ENCODE results near the gene LDLRAD1. TPM values are rescaled to one million over a fixed set of nuclear protein-coding genes. Genes with fewer than 3 reads are reported as not detected.
"Not testable (repeated sequence)": the region's sequence is repeated elsewhere in the genome, so short reads cannot be mapped to it uniquely, and the experiment has no call there.

LDLRAD1 gene
- total RNA-seq, 3 donors from 2014 or later (not counting 1 experiment from before 2014, with no cell fraction given): not detected

DNA sequence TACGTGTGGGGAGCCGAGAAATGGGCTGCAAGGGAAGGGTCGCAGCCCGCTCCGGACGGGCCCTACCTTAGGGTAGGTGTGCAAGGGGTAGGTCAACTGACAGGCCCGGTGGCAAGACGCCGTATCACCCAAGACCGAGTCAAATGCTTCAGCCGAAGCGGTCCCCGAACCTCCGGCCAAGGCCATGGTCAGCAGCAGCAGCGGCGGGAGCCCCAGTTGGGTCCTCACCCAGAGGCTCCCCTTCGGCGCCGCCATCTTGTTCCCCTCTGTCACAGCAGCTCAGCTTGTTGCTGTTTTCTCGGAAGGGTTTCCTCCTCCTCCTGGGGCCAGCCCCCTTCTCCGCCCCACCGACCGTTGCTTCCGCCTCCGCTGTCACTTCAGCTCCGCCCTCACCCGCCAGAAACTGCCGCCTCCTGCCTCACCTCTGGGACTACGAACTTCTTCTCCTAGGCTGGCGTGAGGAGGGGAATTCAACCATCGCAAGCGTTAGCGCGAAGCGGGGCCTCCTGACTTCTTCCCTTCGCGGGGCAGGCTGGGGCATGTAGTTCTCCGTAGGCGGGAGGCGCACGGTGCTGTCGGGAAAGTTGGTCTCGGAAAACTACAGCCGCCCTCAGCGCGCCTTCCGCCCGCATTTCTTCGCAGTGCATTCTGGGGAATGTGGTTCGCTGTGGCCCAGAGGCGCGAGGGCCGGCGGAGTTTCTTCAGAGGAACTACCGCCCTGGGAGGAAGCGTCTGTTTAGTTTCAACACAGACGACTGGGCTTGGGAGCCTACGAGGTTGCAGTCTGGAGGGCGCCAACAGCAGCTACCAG lies 35.2 kb upstream of the LDLRAD1 start, which contains the start of the genes TCEANC2 and TMEM59:
Gene TCEANC2 (plus strand): TSS at position 675 of the 811 bp plus-strand sequence. CDS start 815 bp downstream, outside the sequence.
Gene TMEM59 (minus strand): TSS at position 271 of the 811 bp plus-strand sequence. CDS start 16 bp downstream, at position 255.
- Histone ChIP-seq H3K9me3 (ENCODE audit: control insufficient read depth, insufficient read depth, low read length) (no peaks in the 10 kb centered on the region), H3K27me3 (ENCODE audit: control insufficient read depth, insufficient read depth, low read length) (no peaks in the 10 kb centered on the region), H3K27ac (ENCODE audit: low read length) (peak within 1 kb of the TSS; percentile 84), H3K36me3 (ENCODE audit: control insufficient read depth, insufficient read depth, low read length) (peaks cover 4% of the 10 kb centered on the region), H3K4me3 (ENCODE audit: low read length) (peak within 1 kb of the TSS; percentile 88), H3K4me1 (ENCODE audit: control insufficient read depth, insufficient read depth, low read length) (peaks cover 33% of the 10 kb centered on the region)
- Mint-ChIP-seq H3K27ac (no peak within 1 kb of the TSS), H3K36me3 (no peaks in the 10 kb centered on the region), H3K27me3 (ENCODE audit: low read depth in 2 of 2) (no peaks in the 10 kb centered on the region), H3K4me3 (no peak within 1 kb of the TSS), H3K9me3 (no peaks in the 10 kb centered on the region), H3K4me1 (peaks cover 23 to 24% of the 10 kb centered on the region in 2 donors)
- intact Hi-C loops (cut with micrococcal nuclease): loop anchor here (1.0 to 5.0 kb wide), 6 partner anchors 108 to 754 kb away; partner anchors contain the start of genes IFT25, NDC1, PARS2 and SSBP3
- ATAC-seq: peak; percentile 88 to 96 (median 90)
- WGBS (ENCODE audit: insufficient coverage): 0% methylated on average over 59 of the region's 59 CpGs
- TF ChIP-seq, protein P1, sequence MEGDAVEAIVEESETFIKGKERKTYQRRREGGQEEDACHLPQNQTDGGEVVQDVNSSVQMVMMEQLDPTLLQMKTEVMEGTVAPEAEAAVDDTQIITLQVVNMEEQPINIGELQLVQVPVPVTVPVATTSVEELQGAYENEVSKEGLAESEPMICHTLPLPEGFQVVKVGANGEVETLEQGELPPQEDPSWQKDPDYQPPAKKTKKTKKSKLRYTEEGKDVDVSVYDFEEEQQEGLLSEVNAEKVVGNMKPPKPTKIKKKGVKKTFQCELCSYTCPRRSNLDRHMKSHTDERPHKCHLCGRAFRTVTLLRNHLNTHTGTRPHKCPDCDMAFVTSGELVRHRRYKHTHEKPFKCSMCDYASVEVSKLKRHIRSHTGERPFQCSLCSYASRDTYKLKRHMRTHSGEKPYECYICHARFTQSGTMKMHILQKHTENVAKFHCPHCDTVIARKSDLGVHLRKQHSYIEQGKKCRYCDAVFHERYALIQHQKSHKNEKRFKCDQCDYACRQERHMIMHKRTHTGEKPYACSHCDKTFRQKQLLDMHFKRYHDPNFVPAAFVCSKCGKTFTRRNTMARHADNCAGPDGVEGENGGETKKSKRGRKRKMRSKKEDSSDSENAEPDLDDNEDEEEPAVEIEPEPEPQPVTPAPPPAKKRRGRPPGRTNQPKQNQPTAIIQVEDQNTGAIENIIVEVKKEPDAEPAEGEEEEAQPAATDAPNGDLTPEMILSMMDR (IDR thresholded peaks at IDR 0.05): no peak
- peak; percentile 93 to 99 for DNase-seq

DNA sequence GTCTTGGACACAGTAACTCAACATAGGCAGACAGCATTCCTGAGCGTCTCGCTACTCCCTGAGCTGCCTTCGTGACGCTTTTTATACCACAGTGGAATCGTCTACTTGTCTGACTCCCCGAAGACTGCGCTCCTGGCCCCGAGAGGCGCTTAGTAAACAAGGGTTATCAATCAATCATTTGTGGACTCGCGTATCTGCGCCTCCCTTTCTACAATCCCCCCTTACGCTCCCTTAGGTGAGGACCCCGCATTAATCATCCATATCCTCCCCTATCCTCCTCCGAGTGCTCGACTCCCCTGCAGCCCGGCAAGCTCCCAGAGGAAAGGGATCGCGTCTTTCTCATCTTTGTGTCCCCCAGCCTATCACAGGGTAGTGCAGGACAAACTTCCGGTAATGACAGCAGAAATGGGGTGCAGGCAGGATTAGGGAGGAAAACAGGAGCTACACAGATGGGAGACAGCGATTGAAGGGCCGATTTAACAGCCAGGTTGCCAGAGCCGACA lies 34.5 kb upstream of the LDLRAD1 start:
- TF ChIP-seq, protein P1 (IDR thresholded peaks at IDR 0.05): no peak
- H3K27me3 Mint-ChIP-seq (ENCODE audit: low read depth in 2 of 2): no peaks in the 10 kb centered on the region
- intact Hi-C loops (cut with micrococcal nuclease): loop anchor here (2.0 to 5.0 kb wide), 2 partner anchors 355 to 436 kb away; partner anchors contain the start of gene SSBP3
- Histone ChIP-seq H3K36me3 (ENCODE audit: control insufficient read depth, insufficient read depth, low read length) (peaks cover 5% of the 10 kb centered on the region), H3K4me1 (ENCODE audit: control insufficient read depth, insufficient read depth, low read length) (peaks cover 35% of the 10 kb centered on the region), H3K27me3 (ENCODE audit: control insufficient read depth, insufficient read depth, low read length) (no peaks in the 10 kb centered on the region), H3K9me3 (ENCODE audit: control insufficient read depth, insufficient read depth, low read length) (no peaks in the 10 kb centered on the region), H3K4me3 (ENCODE audit: low read length) (peak overlapping the region; percentile 88), H3K27ac (ENCODE audit: low read length) (peak overlapping the region; percentile 84)
- WGBS (ENCODE audit: insufficient coverage): 0% methylated on average over 23 of the region's 23 CpGs
- no peaks in the 10 kb centered on the region for H3K9me3 Mint-ChIP-seq
- DNase-seq: peak; percentile 21 to 69
- no peaks in the 10 kb centered on the region for H3K36me3 Mint-ChIP-seq
- H3K4me1 Mint-ChIP-seq: peaks cover 24 to 30% of the 10 kb centered on the region in 2 donors
- H3K27ac Mint-ChIP-seq: no peak overlapping the region
- no peak overlapping the region for H3K4me3 Mint-ChIP-seq
- ATAC-seq: peak in 2 of 3 donors; percentile 9 to 22

DNA sequence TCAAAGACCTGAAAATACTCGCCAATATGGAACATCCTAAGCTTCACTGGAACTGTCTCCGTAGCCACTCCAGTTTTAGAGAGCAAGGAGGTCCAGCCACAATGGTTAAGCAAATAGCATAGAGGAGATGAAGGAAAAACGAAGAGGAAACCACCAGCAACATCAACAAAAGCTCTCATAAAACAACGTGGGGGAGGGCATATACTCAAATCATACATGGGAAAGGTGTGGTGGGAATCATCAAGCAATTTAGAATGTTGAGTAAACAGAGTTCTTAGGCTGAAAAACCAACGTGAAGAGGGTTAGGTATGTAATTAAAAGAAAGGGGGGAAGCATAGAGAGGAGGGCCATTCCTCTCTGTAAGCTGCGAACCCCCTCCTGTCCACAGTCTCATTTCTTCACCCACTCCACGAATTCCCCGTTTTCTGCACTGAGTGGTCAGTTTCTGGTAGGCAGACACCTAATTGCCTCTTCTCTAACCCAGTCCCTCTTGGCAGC lies 34.0 kb upstream of the LDLRAD1 start:
- Mint-ChIP-seq H3K27ac (no peak overlapping the region), H3K27me3 (ENCODE audit: low read depth in 2 of 2) (no peaks in the 10 kb centered on the region), H3K9me3 (no peaks in the 10 kb centered on the region), H3K36me3 (no peaks in the 10 kb centered on the region), H3K4me3 (no peak overlapping the region), H3K4me1 (peaks cover 27 to 35% of the 10 kb centered on the region in 2 donors)
- 7% methylated on average over 6 of the region's 8 CpGs for WGBS (ENCODE audit: insufficient coverage)
- Histone ChIP-seq H3K27ac (ENCODE audit: low read length) (peak overlapping the region; percentile 84), H3K27me3 (ENCODE audit: control insufficient read depth, insufficient read depth, low read length) (no peaks in the 10 kb centered on the region), H3K36me3 (ENCODE audit: control insufficient read depth, insufficient read depth, low read length) (peaks cover 2% of the 10 kb centered on the region), H3K9me3 (ENCODE audit: control insufficient read depth, insufficient read depth, low read length) (no peaks in the 10 kb centered on the region), H3K4me1 (ENCODE audit: control insufficient read depth, insufficient read depth, low read length) (peaks cover 35% of the 10 kb centered on the region), H3K4me3 (ENCODE audit: low read length) (peak overlapping the region; percentile 88)
- peak in 1 of 2 donors; percentile 17 for DNase-seq
- TF ChIP-seq, protein P1 (IDR thresholded peaks at IDR 0.05): no peak
- ATAC-seq: no peak
- intact Hi-C loops (cut with micrococcal nuclease): loop anchor here (2.0 to 5.0 kb wide), 2 partner anchors 355 to 437 kb away; partner anchors contain the start of gene SSBP3

DNA sequence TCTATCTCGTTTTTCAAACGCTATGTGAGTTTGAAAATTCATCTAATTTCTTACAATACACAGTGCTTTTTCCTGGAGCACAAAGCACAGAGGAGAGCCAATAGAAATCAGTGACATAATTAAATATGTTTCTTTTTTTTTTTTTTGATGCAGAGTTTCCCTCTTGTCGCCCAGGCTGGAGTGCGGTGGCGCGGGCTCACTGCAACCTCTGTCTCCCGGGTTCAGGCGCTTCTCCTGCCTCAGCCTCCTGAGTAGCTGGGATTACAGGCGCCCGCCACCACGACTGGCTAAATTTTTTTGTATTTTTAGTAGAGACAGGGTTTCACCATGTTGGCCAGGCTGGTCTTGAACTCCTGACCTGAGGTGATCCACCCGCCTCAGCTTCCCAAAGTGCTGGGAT lies 32.4 kb upstream of the LDLRAD1 start:
- H3K27ac Mint-ChIP-seq; H3K9me3 ChIP-seq (ENCODE audit: control insufficient read depth, insufficient read depth, low read length); H3K4me3 ChIP-seq (ENCODE audit: low read length); H3K36me3 ChIP-seq (ENCODE audit: control insufficient read depth, insufficient read depth, low read length); H3K27me3 ChIP-seq (ENCODE audit: control insufficient read depth, insufficient read depth, low read length); ATAC-seq; H3K36me3 Mint-ChIP-seq; H3K9me3 Mint-ChIP-seq; DNase-seq; H3K27me3 Mint-ChIP-seq (ENCODE audit: low read depth in 2 of 2); H3K27ac ChIP-seq (ENCODE audit: low read length); H3K4me3 Mint-ChIP-seq: not testable (repeated sequence)
- H3K4me1 ChIP-seq (ENCODE audit: control insufficient read depth, insufficient read depth, low read length): peaks cover 35% of the 10 kb centered on the region
- H3K4me1 Mint-ChIP-seq: peaks cover 29 to 40% of the 10 kb centered on the region in 2 donors
- intact Hi-C loops (cut with micrococcal nuclease): loop anchor here (5.0 kb wide), 1 partner anchor 357 kb away; the partner anchor contains the start of gene SSBP3
- 96% methylated on average over 12 of the region's 12 CpGs for WGBS (ENCODE audit: insufficient coverage)

Measured in natural killer cell (primary cell).